ENCODE results near the gene ALK. TPM values are rescaled to one million over a fixed set of nuclear protein-coding genes. Genes with fewer than 3 reads are reported as not detected.

The ALK gene
- polyA plus RNA-seq, 1 donor from 2014 or later = not detected

- H3K27me3 Mint-ChIP-seq = peaks cover 18% of the 10 kb centered on the region
- H3K4me1 Mint-ChIP-seq = peaks cover 2 to 9% (median 6%) of the 10 kb centered on the region in 3 donors
- no peaks in the 10 kb centered on the region for H3K36me3 Mint-ChIP-seq
- H3K9me3 Mint-ChIP-seq = no peaks in the 10 kb centered on the region
- H3K4me3 Mint-ChIP-seq = no peak overlapping the region
- H3K27ac Mint-ChIP-seq = peak overlapping the region in 1 of 3 donors; percentile 77
Observed at GRCh38 chr2:29239209-29239960, 682.0 kb downstream of the ALK start.

- H3K4me3 Mint-ChIP-seq = no peak overlapping the region
- H3K9me3 Mint-ChIP-seq = no peaks in the 10 kb centered on the region
- no peaks in the 10 kb centered on the region for H3K36me3 Mint-ChIP-seq
- H3K27me3 Mint-ChIP-seq = peaks cover 22% of the 10 kb centered on the region
- H3K27ac Mint-ChIP-seq = no peak overlapping the region
- H3K4me1 Mint-ChIP-seq = peaks cover 2 to 9% (median 6%) of the 10 kb centered on the region in 3 donors
Observed at GRCh38 chr2:29238497-29238896, 682.9 kb downstream of the ALK start.

- Mint-ChIP-seq H3K4me3 (no peak overlapping the region), H3K36me3 (no peaks in the 10 kb centered on the region), H3K4me1 (peaks cover 0 to 2% (median 0%) of the 10 kb centered on the region in 3 donors), H3K9me3 (no peaks in the 10 kb centered on the region), H3K27me3 (peaks cover 23% of the 10 kb centered on the region), H3K27ac (no peak overlapping the region)
Observed at GRCh38 chr2:29236074-29236473, 685.3 kb downstream of the ALK start.

DNA sequence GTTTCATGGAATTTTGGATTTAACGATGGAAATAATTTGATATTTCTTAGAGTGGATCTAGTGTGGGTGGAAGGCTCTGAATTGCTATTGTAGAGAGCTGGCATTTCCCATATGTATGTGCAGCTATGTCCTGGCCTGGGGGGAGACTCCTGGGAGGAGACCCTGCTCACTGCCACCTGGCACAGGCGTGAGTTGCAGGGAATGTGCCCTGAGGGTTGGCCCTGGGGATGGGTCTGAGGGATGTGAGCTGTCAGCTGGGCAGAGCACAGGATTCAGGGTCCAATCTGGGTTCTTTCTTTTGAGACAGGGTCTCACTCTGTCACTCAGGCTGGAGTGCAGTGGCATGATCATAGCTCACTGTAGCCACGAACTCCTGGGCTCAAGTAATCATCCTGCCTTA is 686.0 kb downstream of the ALK start:
- Mint-ChIP-seq H3K36me3 (no peaks in the 10 kb centered on the region), H3K9me3 (no peaks in the 10 kb centered on the region), H3K27ac (no peak overlapping the region), H3K4me3 (no peak overlapping the region), H3K4me1 (peaks cover 0 to 2% (median 0%) of the 10 kb centered on the region in 3 donors), H3K27me3 (peaks cover 20% of the 10 kb centered on the region)

DNA sequence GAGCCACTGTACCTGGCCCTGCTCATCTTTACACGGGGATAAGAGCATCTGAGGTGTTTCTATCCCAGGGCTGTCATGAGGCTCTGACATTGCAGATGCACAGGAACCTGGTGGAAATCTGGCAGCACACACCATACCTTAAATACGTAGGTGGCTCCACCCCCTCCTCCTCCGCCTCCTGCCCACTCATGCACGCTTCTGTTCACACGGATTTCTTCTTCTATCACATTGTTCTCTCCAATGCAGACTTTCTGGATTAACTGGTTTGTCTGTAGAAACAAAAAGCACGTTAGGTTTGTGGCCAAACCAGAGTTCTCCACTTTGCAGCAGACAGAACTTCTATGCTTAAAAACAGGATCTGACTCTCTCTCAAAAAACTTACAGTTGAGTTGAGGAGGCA is 688.0 kb downstream of the ALK start:
- H3K9me3 Mint-ChIP-seq = no peaks in the 10 kb centered on the region
- H3K36me3 Mint-ChIP-seq = no peaks in the 10 kb centered on the region
- H3K4me1 Mint-ChIP-seq = no peaks in the 10 kb centered on the region
- no peak overlapping the region for H3K4me3 Mint-ChIP-seq
- H3K27me3 Mint-ChIP-seq = peaks cover 23% of the 10 kb centered on the region
- H3K27ac Mint-ChIP-seq = no peak overlapping the region

DNA sequence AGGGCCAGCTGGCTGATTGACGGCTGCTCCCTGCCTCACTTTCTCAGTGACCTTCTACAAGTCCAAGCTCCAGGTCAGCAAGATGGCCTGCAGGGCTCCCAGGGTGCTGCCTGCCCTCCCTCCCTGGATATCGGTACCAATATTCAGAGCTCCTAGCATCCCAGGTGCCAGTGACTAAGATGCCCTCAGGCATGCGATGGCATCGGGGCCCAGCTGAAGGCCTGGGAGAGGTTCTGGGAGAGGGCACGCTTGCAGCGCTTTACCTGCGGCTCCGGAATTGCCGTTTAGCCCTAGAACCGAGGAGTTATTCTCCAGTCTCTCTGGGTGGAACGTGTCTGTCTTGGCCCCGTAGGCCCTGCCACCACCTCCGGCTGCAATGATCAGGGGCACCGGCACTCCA is 689.3 kb downstream of the ALK start:
- no peak overlapping the region for H3K27ac Mint-ChIP-seq
- no peak overlapping the region for H3K4me3 Mint-ChIP-seq
- H3K4me1 Mint-ChIP-seq = no peaks in the 10 kb centered on the region
- peaks cover 19% of the 10 kb centered on the region for H3K27me3 Mint-ChIP-seq
- no peaks in the 10 kb centered on the region for H3K9me3 Mint-ChIP-seq
- H3K36me3 Mint-ChIP-seq = no peaks in the 10 kb centered on the region

DNA sequence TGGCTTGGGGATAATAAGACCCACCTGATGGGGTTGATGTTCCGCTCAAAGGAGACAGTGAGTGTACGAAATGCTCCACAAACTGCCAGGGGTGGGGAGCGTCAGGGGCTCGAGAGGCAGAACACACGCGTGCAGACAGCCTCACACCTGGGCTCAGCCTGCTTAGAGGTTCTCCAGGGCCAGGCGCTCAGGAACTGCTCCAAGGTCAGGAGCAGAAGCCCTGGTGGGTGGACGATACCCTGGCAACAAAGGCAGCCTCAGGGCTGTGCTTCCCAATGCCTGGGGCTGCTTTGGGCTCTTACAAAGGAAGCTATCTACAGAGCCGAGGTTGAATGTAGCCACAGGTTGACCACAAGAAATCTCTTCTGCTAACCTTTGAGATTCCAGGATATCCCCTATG is 691.7 kb downstream of the ALK start:
- peaks cover 15% of the 10 kb centered on the region for H3K27me3 Mint-ChIP-seq
- no peaks in the 10 kb centered on the region for H3K36me3 Mint-ChIP-seq
- no peak overlapping the region for H3K4me3 Mint-ChIP-seq
- H3K9me3 Mint-ChIP-seq = no peaks in the 10 kb centered on the region
- H3K27ac Mint-ChIP-seq = no peak overlapping the region
- H3K4me1 Mint-ChIP-seq = no peaks in the 10 kb centered on the region

DNA sequence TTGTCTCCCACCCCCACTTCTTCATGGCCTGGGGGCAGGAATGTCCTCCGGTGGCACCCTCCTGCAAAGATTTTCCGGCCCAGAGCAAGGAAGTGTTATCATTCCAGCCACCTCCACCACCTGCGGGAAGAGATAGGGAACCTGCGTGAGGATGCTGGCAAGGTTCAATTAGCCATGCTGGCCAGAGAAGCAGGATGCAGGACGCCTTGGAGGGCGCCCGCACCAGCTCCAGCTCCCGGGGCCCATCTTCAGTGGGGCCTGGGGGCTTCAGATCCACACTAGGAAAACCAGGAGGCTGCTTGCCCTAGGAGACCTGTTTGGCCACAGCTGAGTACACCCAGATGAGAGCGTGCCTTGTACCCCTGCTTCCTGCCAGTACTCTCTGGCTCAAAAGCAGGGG is 692.4 kb downstream of the ALK start:
- no peak overlapping the region for H3K4me3 Mint-ChIP-seq
- no peaks in the 10 kb centered on the region for H3K9me3 Mint-ChIP-seq
- no peaks in the 10 kb centered on the region for H3K36me3 Mint-ChIP-seq
- no peak overlapping the region for H3K27ac Mint-ChIP-seq
- H3K4me1 Mint-ChIP-seq = no peaks in the 10 kb centered on the region
- H3K27me3 Mint-ChIP-seq = peaks cover 14% of the 10 kb centered on the region

GRCh38 chr2:29227935-29228675 is 693.3 kb downstream of the ALK start:
- H3K27me3 Mint-ChIP-seq = peaks cover 9% of the 10 kb centered on the region
- H3K27ac Mint-ChIP-seq = no peak overlapping the region
- no peaks in the 10 kb centered on the region for H3K36me3 Mint-ChIP-seq

GRCh38 chr2:29226808-29227207 is 694.6 kb downstream of the ALK start:
- Mint-ChIP-seq H3K9me3 (no peaks in the 10 kb centered on the region), H3K27ac (no peak overlapping the region), H3K27me3 (peaks cover 9% of the 10 kb centered on the region), H3K4me3 (peak overlapping the region in 1 of 4 donors; percentile 25), H3K36me3 (no peaks in the 10 kb centered on the region), H3K4me1 (no peaks in the 10 kb centered on the region)

More at GRCh38 chr2:29227935-29228675, 693.3 kb downstream of the ALK start:
- no peak overlapping the region for H3K4me3 Mint-ChIP-seq
- no peaks in the 10 kb centered on the region for H3K9me3 Mint-ChIP-seq
- no peaks in the 10 kb centered on the region for H3K4me1 Mint-ChIP-seq

- H3K27me3 Mint-ChIP-seq = peaks cover 9% of the 10 kb centered on the region
- no peak overlapping the region for H3K4me3 Mint-ChIP-seq
- H3K9me3 Mint-ChIP-seq = no peaks in the 10 kb centered on the region
- no peaks in the 10 kb centered on the region for H3K36me3 Mint-ChIP-seq
- no peak overlapping the region for H3K27ac Mint-ChIP-seq
- no peaks in the 10 kb centered on the region for H3K4me1 Mint-ChIP-seq
Observed at GRCh38 chr2:29226375-29226774, 695.0 kb downstream of the ALK start.

DNA sequence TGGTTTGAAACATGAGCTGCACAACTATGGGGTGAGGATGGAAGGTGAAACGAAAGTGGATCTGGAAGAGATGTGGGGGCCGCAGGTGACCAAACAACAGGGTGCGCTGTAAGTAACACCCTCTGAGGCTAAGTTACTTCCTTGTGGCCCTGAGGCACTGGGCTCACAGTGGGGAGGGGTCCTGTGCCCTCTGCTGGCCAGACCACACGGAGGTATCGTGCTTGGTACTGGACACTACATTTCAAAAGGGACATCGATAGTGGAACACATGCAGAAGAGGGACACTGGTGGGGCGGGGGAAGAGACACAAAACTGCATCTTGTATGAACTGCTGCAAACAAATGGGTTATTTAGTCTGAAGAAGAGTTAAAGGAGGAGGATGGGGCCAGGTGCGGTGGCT is 695.6 kb downstream of the ALK start:
- H3K36me3 Mint-ChIP-seq = no peaks in the 10 kb centered on the region
- no peaks in the 10 kb centered on the region for H3K4me1 Mint-ChIP-seq
- no peak overlapping the region for H3K27ac Mint-ChIP-seq
- H3K4me3 Mint-ChIP-seq = no peak overlapping the region
- peaks cover 9% of the 10 kb centered on the region for H3K27me3 Mint-ChIP-seq
- H3K9me3 Mint-ChIP-seq = no peaks in the 10 kb centered on the region

GRCh38 chr2:29224693-29225551 is 696.5 kb downstream of the ALK start:
- Mint-ChIP-seq H3K36me3 (no peaks in the 10 kb centered on the region), H3K9me3 (no peaks in the 10 kb centered on the region), H3K27me3 (peaks cover 5% of the 10 kb centered on the region), H3K4me3 (no peak overlapping the region), H3K4me1 (no peaks in the 10 kb centered on the region), H3K27ac (no peak overlapping the region)

DNA sequence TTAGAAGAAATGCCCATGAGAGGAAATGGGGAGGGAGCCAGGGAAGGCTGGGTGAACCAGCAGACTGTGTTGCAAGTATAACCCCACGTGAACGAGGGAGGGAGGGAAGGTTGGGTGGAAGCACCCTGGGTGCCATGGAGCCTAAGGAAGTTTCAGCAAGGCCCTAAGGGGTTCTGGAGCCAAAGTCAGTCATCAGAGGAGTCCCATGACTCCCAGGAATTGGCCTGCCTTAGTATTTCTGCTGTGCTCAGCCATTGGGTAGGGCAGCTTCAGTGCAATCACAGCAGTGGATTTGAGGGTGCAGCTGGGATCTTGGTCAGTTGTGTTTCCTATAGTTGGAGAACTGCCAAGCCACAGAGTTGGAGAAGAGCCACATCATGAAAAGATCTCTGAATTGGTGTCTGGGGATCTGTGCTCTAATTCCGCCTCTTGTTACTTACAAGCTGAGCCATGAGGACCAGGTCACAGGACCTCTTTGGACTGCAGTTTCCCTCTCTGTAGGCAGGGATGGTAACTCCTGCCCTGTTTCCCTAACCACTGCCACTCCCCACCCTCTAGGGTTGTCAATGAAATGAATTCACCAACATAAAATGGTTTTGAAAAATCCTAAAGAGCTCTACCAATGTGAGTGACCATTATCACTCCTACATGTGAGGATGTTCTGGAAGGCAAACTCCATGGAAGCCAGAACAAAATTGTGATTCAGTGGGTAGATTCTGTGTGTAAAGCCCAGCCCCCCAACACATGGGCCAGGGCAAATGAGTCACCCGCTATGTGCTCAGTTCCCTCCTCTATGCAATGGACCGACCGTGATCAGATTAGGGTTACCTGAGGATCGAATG is 697.3 kb downstream of the ALK start:
- Mint-ChIP-seq H3K27me3 (peaks cover 5% of the 10 kb centered on the region), H3K4me1 (no peaks in the 10 kb centered on the region), H3K36me3 (no peaks in the 10 kb centered on the region), H3K27ac (no peak overlapping the region), H3K9me3 (no peaks in the 10 kb centered on the region), H3K4me3 (no peak overlapping the region)
